GM12872 (cell line): Measurements from ENCODE around the gene ALKBH5.

Experiments used
- CTCF ChIP-seq: IDR thresholded peaks from 3 replicates; pipeline ENCODE4 v1.5.1; 2011; ENCODE audit warnings: low read depth, mild to moderate bottlenecking, low read length, moderate library complexity; ENCODE audit not compliant: insufficient read depth

The ALKBH5 gene

DNA sequence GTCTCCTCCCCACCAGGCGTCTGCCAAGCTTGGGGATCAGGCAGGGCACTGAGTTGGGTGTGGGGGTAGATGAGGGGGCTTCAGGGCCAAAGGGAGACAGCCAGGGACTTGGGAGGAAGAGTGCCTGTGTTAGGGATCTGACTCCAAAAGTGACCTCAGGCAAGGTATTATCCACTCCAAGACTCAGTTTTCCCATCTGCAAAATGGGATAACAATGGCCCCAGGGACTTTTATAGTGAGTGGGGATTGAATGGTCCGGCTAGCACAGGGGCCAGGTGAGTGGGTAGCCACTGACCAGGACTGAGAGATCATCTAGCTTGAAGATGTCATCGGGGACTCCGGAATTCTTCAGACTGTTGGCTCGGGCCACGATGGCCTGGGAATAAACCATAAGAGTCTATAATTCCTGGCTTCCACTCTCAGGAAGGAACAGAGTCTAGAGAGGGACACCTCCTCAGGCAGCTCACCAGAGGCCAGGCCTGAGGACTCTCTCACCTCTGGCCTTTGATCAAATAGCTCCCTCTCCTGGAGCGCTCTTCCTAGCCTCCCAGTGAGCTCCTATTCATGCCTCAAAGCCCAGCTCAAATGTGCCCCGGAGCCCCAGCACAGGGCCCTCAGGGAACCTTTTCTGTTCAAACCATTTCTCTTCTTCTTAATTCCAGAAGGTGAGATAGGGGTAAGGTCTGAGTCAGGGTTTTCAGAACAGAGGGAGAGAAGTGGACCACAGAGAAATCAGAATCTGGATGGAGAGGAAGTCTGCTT is 71.4 kb downstream of the ALKBH5 start:
- TF ChIP-seq CTCF = no peak

- no peak for TF ChIP-seq CTCF
Measured at GRCh38 chr17:18256351-18256750, 72.7 kb downstream of the ALKBH5 start.

DNA sequence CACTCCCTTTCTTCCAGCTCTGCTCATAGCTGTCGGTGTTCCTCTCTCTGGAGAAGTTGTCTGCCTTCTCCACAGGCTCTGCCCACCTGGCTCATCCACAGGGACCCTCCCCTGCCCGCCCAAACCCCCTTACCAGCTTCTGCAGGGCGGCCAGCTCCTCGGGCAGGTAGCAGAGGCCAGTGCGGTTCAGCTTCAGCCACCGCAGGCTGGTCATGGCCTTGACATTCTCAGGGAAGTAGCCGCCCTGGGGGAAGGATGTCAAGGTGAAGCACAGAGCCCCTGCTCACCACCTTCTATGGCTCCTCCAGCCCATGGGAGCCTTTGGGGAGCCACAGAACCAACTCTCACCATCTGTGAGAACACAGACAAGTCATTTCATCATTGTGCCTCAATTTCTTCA is 73.1 kb downstream of the ALKBH5 start:
- no peak for TF ChIP-seq CTCF

GRCh38 chr17:18257268-18257981 is 73.8 kb downstream of the ALKBH5 start:
- TF ChIP-seq CTCF = no peak

- TF ChIP-seq CTCF = no peak
Measured at GRCh38 chr17:18257982-18258355, 74.3 kb downstream of the ALKBH5 start.

- no peak for TF ChIP-seq CTCF
Measured at GRCh38 chr17:18258356-18259038, 74.9 kb downstream of the ALKBH5 start, which contains the start of gene FLII. Gene FLII, minus strand, starts transcription at chr17:18258738. Its CDS starts 48 bp downstream, at chr17:18258690.
